Neutrophil (primary cell): ENCODE results near the gene KDSR.

Experiments used
- H3K27ac ChIP-seq: fragments of 200-600 bp; sonication (generic); 2 replicates; pipeline ENCODE4 v1.5.1; 2016; ENCODE audit warnings: mild to moderate bottlenecking, moderate library complexity
- H3K27me3 ChIP-seq: fragments of 200-600 bp; sonication (generic); 2 replicates; pipeline ENCODE4 v1.6.0; 2016; ENCODE audit warnings: mild to moderate bottlenecking
- H3K36me3 ChIP-seq: fragments of 200-600 bp; sonication (generic); 2 replicates; pipeline ENCODE4 v1.5.1; 2017
- H3K4me1 ChIP-seq, 2 experiments: fragments of 200-600 bp in 1 of 2; sonication (generic) in 1 of 2; 1 replicate in 1 of 2; 2 replicates in 1 of 2; pipeline versions ENCODE4 v1.5.1 to v1.6.1; 2013 to 2016; ENCODE audit warnings: low read depth in 1 of 2, low read length in 1 of 2, mild to moderate bottlenecking in 1 of 2, moderate library complexity in 1 of 2; ENCODE audit not compliant: control insufficient read depth in 1 of 2, insufficient read depth in 1 of 2
- H3K4me3 ChIP-seq, 2 experiments: fragments of 200-600 bp in 1 of 2; sonication (generic) in 1 of 2; 1 replicate in 1 of 2; 2 replicates in 1 of 2; pipeline ENCODE4 v1.5.1; 2013 to 2016; ENCODE audit warnings: low read depth in 1 of 2, low read length in 1 of 2, mild to moderate bottlenecking in 1 of 2, moderate library complexity in 1 of 2
- H3K9me3 ChIP-seq: fragments of 200-600 bp; sonication (generic); 2 replicates; pipeline ENCODE4 v1.5.1; 2016
- CTCF ChIP-seq: fragments of 200-600 bp; sonication (generic); IDR thresholded peaks from 2 replicates; pipeline ENCODE4 v1.5.1; 2016; ENCODE audit warnings: antibody characterized with exemption

The KDSR gene

GRCh38 chr18:63307551-63308200 is 59.3 kb downstream of the KDSR start:
- H3K27ac ChIP-seq: no peak overlapping the region
- H3K4me3 ChIP-seq: no peak overlapping the region
- H3K9me3 ChIP-seq: no peaks in the 10 kb centered on the region
- no peaks in the 10 kb centered on the region for H3K36me3 ChIP-seq
- no peaks in the 10 kb centered on the region for H3K4me1 ChIP-seq
- no peak for TF ChIP-seq CTCF
- H3K27me3 ChIP-seq: no peaks in the 10 kb centered on the region

GRCh38 chr18:63306819-63307550 is 60.0 kb downstream of the KDSR start:
- Histone ChIP-seq H3K4me3 (no peak overlapping the region), H3K27me3 (no peaks in the 10 kb centered on the region), H3K4me1 (peaks cover 0 to 3% of the 10 kb centered on the region in 2 experiments), H3K36me3 (no peaks in the 10 kb centered on the region), H3K9me3 (no peaks in the 10 kb centered on the region), H3K27ac (no peak overlapping the region)
- TF ChIP-seq CTCF: no peak

GRCh38 chr18:63306249-63306648 is 60.8 kb downstream of the KDSR start:
- no peaks in the 10 kb centered on the region for H3K27me3 ChIP-seq
- H3K4me3 ChIP-seq: no peak overlapping the region
- no peak for TF ChIP-seq CTCF
- no peak overlapping the region for H3K27ac ChIP-seq
- no peaks in the 10 kb centered on the region for H3K36me3 ChIP-seq
- H3K4me1 ChIP-seq: peaks cover 0 to 3% of the 10 kb centered on the region in 2 experiments
- no peaks in the 10 kb centered on the region for H3K9me3 ChIP-seq

- Histone ChIP-seq H3K36me3 (no peaks in the 10 kb centered on the region), H3K9me3 (no peaks in the 10 kb centered on the region), H3K4me1 (peaks cover 0 to 3% of the 10 kb centered on the region in 2 experiments), H3K4me3 (no peak overlapping the region), H3K27me3 (no peaks in the 10 kb centered on the region), H3K27ac (no peak overlapping the region)
- no peak for TF ChIP-seq CTCF
Observed at GRCh38 chr18:63303547-63303946, 63.5 kb downstream of the KDSR start.

- no peaks in the 10 kb centered on the region for H3K9me3 ChIP-seq
- peaks cover 0 to 3% of the 10 kb centered on the region in 2 experiments for H3K4me1 ChIP-seq
- no peak overlapping the region for H3K27ac ChIP-seq
- no peaks in the 10 kb centered on the region for H3K27me3 ChIP-seq
- no peak overlapping the region for H3K4me3 ChIP-seq
- no peak for TF ChIP-seq CTCF
- H3K36me3 ChIP-seq: no peaks in the 10 kb centered on the region
Observed at GRCh38 chr18:63302636-63303405, 64.2 kb downstream of the KDSR start.
